Neural progenitor cell (in vitro differentiated cells): Measurements from ENCODE around the gene GGT5. TPM values are rescaled to one million over a fixed set of nuclear protein-coding genes. Genes with fewer than 3 reads are reported as not detected.

Experiments
- DNase-seq: peaks from one replicate; pipeline ENCODE4 v3.0.0-alpha.2; 2016; ENCODE audit warnings: low spot score
- H2AFZ ChIP-seq: fragments of 200-600 bp; sonication (generic); replicated peaks from 2 replicates; pipeline ENCODE4 v1.6.1; 2016; ENCODE audit warnings: antibody characterized with exemption
- H3F3A ChIP-seq: fragments of 200-600 bp; sonication (generic); 2 replicates; pipeline ENCODE4 v1.6.1; 2016; ENCODE audit warnings: antibody characterized with exemption, low read depth
- H3K27ac ChIP-seq: fragments of 200-600 bp; sonication (generic); 2 replicates; pipeline ENCODE4 v1.5.1; 2016; ENCODE audit warnings: mild to moderate bottlenecking
- H3K27me3 ChIP-seq: fragments of 200-600 bp; sonication (generic); 2 replicates; pipeline ENCODE4 v1.6.1; 2016; ENCODE audit warnings: mild to moderate bottlenecking, moderate library complexity
- H3K36me3 ChIP-seq: fragments of 200-600 bp; sonication (generic); 2 replicates; pipeline ENCODE4 v1.5.1; 2016
- H3K4me1 ChIP-seq: fragments of 200-600 bp; sonication (generic); 2 replicates; pipeline ENCODE4 v1.6.1; 2016; ENCODE audit warnings: mixed run types
- H3K4me2 ChIP-seq: fragments of 200-600 bp; sonication (generic); 2 replicates; pipeline ENCODE4 v1.6.1; 2016
- H3K4me3 ChIP-seq: fragments of 200-600 bp; sonication (generic); 2 replicates; pipeline ENCODE4 v1.5.1; 2016
- H3K79me2 ChIP-seq: fragments of 200-600 bp; sonication (generic); 2 replicates; pipeline ENCODE4 v1.6.1; 2016; ENCODE audit warnings: low read depth
- H3K9ac ChIP-seq: fragments of 200-600 bp; sonication (generic); 2 replicates; pipeline ENCODE4 v1.6.1; 2016
- H3K9me3 ChIP-seq: fragments of 200-600 bp; sonication (generic); 2 replicates; pipeline ENCODE4 v1.5.1; 2016; ENCODE audit warnings: low read depth
- H4K20me1 ChIP-seq: fragments of 200-600 bp; sonication (generic); 2 replicates; pipeline ENCODE4 v1.6.1; 2016; ENCODE audit warnings: low read depth
- H3K27ac Mint-ChIP-seq: 3 replicates; pipeline ENCODE4 v1.8.0; 2021; ENCODE audit warnings: mixed read lengths
- H3K27me3 Mint-ChIP-seq: 2 replicates; pipeline ENCODE4 v1.8.0; 2022; ENCODE audit warnings: low read depth, mild to moderate bottlenecking, inconsistent platforms, moderate library complexity, mixed read lengths; ENCODE audit not compliant: insufficient read depth
- H3K36me3 Mint-ChIP-seq: 3 replicates; pipeline ENCODE4 v1.8.0; 2021; ENCODE audit warnings: mixed read lengths
- H3K4me1 Mint-ChIP-seq: 3 replicates; pipeline ENCODE4 v1.8.0; 2021; ENCODE audit warnings: mixed read lengths
- H3K4me3 Mint-ChIP-seq: 3 replicates; pipeline ENCODE4 v1.8.0; 2021; ENCODE audit warnings: mild to moderate bottlenecking, moderate library complexity, mixed read lengths
- H3K9me3 Mint-ChIP-seq: 3 replicates; pipeline ENCODE4 v1.8.0; 2020; ENCODE audit warnings: mixed read lengths
- CTCF ChIP-seq: fragments of 200-600 bp; sonication (generic); IDR thresholded peaks from 2 replicates; pipeline ENCODE4 v1.5.1; 2017; ENCODE audit warnings: antibody characterized with exemption, mild to moderate bottlenecking
- EZH2 ChIP-seq: fragments of 200-600 bp; sonication (generic); IDR thresholded peaks from 2 replicates; pipeline ENCODE4 v1.6.1; 2017; ENCODE audit warnings: antibody characterized with exemption, mild to moderate bottlenecking, moderate library complexity
- EZH2phosphoT487 ChIP-seq: fragments of 200-600 bp; sonication (generic); IDR thresholded peaks from 2 replicates; pipeline ENCODE4 v1.6.1; 2017; ENCODE audit warnings: antibody characterized with exemption
- total RNA-seq: library from RNA; depleted of rRNA; stranded (reverse); fragments of >200 nt; gene quantifications from 2 replicates; pipeline ENCODE4 v1.2.3, GENCODE V29; 2015; ENCODE audit warnings: low replicate concordance

GGT5 gene
- total RNA-seq, 1 donor from 2014 or later = not detected

DNA sequence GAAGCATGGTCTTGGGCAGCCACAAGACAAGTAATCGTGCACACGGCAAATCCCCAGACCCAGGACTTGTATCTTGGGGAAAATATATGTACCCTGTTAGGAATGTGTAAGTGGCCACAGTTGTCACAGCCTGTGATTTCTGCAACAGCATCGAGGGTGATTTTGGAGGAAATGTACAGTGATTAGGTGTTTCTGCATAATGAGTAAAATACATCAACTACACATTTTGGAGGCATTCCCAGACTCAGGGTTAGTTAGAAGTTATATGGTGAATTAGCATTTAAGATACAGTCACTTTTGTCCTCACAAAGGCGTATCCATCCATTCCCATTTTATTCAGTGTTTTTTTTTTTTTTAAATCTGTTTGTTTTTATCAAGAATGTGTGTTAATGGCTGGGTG is 35.2 kb downstream of the GGT5 start:
- no peak overlapping the region for H3K27ac ChIP-seq
- H3K4me3 ChIP-seq = no peak overlapping the region
- Mint-ChIP-seq H3K36me3 (no peaks in the 10 kb centered on the region), H3K27ac (no peak overlapping the region), H3K9me3 (peaks cover 3% of the 10 kb centered on the region), H3K27me3 (peaks cover 11% of the 10 kb centered on the region), H3K4me1 (peaks cover 36% of the 10 kb centered on the region), H3K4me3 (no peak overlapping the region)
- TF ChIP-seq CTCF (no peak), EZH2 (no peak), EZH2phosphoT487 (no peak)
- no peaks in the 10 kb centered on the region for H4K20me1 ChIP-seq
- no peak overlapping the region for H3K4me2 ChIP-seq
- no peak overlapping the region for H3K9ac ChIP-seq
- no peaks in the 10 kb centered on the region for H3K4me1 ChIP-seq
- no peaks in the 10 kb centered on the region for H3K36me3 ChIP-seq
- no peaks in the 10 kb centered on the region for H3K27me3 ChIP-seq
- no peak for DNase-seq
- no peaks in the 10 kb centered on the region for H3K9me3 ChIP-seq
- no peaks in the 10 kb centered on the region for H3K79me2 ChIP-seq
- H2AFZ ChIP-seq = no peak overlapping the region
- H3F3A ChIP-seq = no peaks in the 10 kb centered on the region

- H3K9me3 Mint-ChIP-seq = peaks cover under 1% of the 10 kb centered on the region
- DNase-seq = no peak
- no peak overlapping the region for H3K27ac ChIP-seq
- H3K4me3 ChIP-seq = no peak overlapping the region
- H3K9ac ChIP-seq = no peak overlapping the region
- TF ChIP-seq EZH2 = no peak
- no peak for TF ChIP-seq CTCF
- TF ChIP-seq EZH2phosphoT487 = no peak
- H3K27ac Mint-ChIP-seq = no peak overlapping the region
- no peaks in the 10 kb centered on the region for H3K9me3 ChIP-seq
- H3K4me2 ChIP-seq = no peak overlapping the region
- H3K27me3 Mint-ChIP-seq = peaks cover 11% of the 10 kb centered on the region
- H3K4me1 ChIP-seq = no peaks in the 10 kb centered on the region
- no peaks in the 10 kb centered on the region for H3K36me3 ChIP-seq
- no peaks in the 10 kb centered on the region for H3F3A ChIP-seq
- H3K36me3 Mint-ChIP-seq = no peaks in the 10 kb centered on the region
- H3K4me3 Mint-ChIP-seq = no peak overlapping the region
- H3K27me3 ChIP-seq = no peaks in the 10 kb centered on the region
- no peaks in the 10 kb centered on the region for H3K79me2 ChIP-seq
- H2AFZ ChIP-seq = no peak overlapping the region
- peaks cover 33% of the 10 kb centered on the region for H3K4me1 Mint-ChIP-seq
- H4K20me1 ChIP-seq = no peaks in the 10 kb centered on the region
Measured at GRCh38 chr22:24209016-24209415, 35.9 kb downstream of the GGT5 start.

DNA sequence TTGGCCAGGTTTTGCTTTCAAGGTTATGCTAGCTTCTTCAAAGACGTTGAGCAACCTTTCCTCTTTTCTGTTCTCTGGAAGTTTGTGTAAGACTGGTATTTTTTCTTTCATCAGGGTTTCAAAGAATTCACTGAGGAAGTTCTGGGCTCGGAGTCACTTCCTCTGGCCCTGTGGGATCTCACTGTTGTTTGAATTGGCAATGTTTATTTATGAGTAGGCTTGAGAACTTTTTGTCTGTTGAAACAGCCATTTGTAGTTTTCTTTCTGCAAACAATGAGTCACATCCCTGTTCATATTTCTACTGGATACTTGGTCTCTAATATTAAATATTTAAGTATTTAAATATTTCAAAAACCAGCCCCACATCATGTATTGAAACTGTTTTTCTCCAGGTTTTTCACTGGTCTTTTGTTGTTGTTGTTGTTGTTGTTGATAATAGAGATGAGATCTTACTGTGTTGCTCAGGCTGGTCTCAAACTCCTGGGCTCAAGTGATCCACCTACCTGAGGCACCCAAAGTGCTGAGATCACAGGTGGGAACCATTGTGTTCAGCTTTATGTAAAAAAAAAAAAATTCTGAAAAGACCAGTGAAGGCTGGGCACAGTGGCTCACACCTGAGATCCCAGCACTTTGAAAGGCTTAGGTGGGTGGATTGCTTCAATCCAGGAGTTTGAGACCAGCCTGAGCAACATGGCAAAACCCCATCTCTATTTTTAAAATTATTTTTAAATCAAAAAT is 36.7 kb downstream of the GGT5 start:
- Mint-ChIP-seq H3K27me3 (peaks cover 9% of the 10 kb centered on the region), H3K4me1 (peaks cover 33% of the 10 kb centered on the region), H3K36me3 (no peaks in the 10 kb centered on the region), H3K27ac (peak overlapping the region; percentile 88), H3K4me3 (no peak overlapping the region), H3K9me3 (peaks cover 3% of the 10 kb centered on the region)
- H2AFZ ChIP-seq = no peak overlapping the region
- H3K27me3 ChIP-seq = no peaks in the 10 kb centered on the region
- no peak overlapping the region for H3K27ac ChIP-seq
- no peak for DNase-seq
- H3K4me3 ChIP-seq = no peak overlapping the region
- H3K9ac ChIP-seq = no peak overlapping the region
- no peaks in the 10 kb centered on the region for H3K79me2 ChIP-seq
- no peaks in the 10 kb centered on the region for H3K36me3 ChIP-seq
- H3F3A ChIP-seq = no peaks in the 10 kb centered on the region
- TF ChIP-seq EZH2 (no peak), EZH2phosphoT487 (no peak), CTCF (no peak)
- H3K9me3 ChIP-seq = no peaks in the 10 kb centered on the region
- no peaks in the 10 kb centered on the region for H4K20me1 ChIP-seq
- H3K4me1 ChIP-seq = no peaks in the 10 kb centered on the region
- no peak overlapping the region for H3K4me2 ChIP-seq
